HCEC 1CT (cell line): ENCODE results near the gene PSMA5.
"Not testable (repeated sequence)": the region's sequence is repeated elsewhere in the genome, so short reads cannot be mapped to it uniquely, and the experiment has no call there.

Experiments
- DNase-seq: peaks from one replicate; pipeline ENCODE4 v3.0.0-alpha.2; 2017

The PSMA5 gene

DNA sequence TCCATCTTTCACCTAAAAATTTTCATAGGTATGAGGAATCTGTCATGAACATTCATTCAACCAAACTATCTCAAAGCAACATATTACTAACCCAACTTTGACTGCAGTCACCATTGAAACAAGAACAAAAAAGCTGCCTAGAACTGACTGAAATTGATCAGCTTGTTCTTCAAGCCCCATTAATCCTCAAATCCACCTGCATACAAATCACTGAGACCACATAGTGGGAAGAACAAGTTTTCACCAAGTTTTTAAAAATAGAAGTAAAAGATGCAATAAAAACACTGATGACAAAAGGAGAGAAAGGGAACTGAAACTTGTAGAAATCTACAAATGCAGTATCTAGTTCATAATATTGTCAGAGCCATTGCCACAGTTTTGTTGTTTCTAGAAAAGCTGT lies 34.6 kb downstream of the PSMA5 start:
- no peak for DNase-seq

DNA sequence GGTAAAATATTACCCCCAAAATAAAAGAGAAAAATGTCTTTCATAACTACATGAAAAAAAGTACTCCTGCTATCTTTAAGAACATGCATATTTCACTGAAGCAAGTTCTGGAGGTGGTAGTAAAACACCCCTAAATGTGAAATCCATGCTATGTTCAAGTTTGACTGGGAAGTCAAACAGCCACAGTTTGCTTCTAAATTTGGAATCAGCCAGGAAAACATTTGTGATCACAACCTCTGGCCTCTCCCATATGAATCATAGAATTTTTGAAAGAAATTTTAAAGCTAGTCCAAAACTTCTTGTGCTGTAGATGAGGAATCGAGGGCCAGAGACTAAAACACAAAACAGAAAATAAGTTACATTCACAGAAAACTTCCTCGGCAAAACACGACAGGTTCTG lies 35.1 kb downstream of the PSMA5 start:
- peak; percentile 87 for DNase-seq

DNA sequence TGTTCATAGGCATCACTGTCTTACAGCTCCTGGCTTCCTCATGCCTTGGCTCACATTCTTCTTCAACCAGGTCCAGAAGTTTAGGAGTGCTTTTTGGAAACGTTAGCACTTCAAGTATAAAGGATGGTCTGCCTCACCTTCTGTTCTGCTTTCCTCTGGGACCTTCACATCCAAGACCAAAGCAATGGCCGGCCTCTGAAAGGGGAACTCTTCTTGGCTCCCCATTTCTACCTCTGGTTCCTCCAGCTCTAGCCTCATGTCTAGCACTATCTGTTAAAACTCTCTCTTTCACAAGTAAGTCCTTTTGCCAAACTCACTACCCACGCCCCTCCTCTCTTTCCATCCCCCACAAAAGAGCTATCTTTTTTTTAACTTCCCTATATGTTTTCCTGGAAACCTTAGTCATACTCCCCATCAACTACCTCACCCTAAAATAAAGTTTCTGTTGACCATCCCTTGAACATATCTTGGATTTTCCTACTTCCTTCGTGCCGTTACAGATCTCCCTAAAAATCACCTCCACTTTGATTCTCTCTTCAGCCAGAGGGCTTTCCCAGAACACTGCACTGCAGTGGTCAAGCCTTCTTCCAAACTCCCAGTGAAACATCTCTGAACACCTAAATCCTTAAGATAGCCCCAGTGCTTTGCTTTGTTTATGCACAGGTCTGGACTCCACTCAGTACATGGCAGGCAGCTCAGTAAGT lies 36.5 kb downstream of the PSMA5 start:
- DNase-seq: no peak

DNA sequence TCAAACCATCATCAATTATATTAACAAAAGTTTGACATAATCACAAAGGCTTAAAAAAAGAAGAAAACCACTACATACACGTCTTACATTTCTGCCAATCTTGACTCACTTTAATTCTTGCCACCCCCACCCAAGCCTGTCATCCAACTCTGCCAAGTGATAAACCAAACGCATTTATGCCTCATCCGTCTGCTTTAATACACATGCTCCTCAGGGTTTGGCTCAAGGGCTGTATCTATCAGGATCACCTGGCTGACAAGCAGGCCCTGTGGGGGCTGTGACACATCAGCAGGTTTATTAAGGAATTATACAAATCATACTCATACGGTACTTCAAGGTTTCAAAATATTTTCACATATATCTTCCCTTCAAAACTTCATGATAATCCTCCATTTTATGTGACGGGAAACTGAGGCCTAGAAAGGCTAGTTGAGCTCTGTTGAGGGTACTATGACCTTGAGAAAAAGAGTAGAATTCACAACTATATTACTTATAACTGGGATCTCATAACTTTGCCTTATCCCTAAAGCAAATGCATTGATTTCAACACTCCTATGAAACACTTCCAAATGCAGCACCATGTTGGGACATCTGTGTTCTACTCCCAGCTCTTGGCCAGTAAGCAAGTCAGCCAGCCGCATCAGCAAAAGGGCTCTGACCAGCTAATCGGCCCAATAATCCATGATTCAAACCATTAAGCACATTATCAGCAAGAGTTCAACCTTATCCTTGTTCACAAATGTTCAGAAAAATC lies 37.2 kb downstream of the PSMA5 start:
- DNase-seq: no peak

DNA sequence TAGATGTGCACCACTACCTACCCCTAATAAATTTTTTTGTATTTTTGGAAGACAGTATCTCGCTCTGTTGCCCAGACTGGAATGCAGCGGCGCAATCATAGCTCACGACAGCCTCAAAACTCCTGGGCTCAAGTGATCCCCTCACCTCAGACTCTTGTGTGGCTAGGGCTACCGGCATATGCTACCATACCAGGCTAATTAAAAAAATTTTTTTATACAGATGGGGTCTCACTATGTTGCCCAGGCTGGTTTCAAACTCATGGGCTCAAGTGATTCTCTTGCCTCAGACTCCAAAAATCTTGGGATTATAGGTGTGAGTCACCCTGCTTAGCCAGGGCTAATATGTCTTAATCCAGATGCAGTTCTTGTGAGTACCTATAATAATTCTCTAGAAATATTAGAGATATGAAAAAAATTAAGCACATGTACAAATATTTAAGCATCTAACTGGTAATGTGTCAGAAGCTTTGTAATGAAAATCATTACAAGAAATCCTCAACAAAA lies 38.0 kb downstream of the PSMA5 start:
- DNase-seq: no peak

DNA sequence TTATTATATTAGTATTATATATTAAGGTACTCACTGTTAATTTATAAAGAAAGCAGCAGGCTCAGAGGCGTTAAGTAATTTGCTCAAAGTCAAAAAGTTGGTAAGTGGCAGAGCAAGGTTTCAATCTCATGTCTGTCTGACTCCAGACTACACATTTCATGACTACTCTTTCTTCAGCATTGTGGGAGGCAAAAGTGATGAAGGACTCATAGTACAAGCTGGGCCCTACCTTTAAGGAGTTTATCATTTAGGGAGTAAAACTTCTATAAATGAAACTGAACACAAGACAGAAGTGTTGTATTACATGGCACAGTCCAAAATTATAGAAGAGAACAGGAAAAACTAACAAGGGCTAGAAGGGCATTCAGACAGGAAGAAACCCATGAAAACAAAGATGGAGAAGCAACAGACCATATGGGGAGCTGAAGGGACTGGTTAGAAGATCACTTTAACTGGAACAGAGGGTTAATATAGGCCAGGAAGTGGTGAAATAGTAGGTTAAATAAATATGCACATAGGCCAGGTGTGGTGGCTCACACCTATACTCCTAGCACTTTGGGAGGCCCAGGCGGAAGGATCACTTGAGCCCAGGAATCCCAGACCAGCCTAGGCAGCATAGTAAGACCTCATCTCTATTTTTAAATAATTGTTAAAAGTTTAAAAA lies 40.1 kb downstream of the PSMA5 start:
- no peak for DNase-seq

DNA sequence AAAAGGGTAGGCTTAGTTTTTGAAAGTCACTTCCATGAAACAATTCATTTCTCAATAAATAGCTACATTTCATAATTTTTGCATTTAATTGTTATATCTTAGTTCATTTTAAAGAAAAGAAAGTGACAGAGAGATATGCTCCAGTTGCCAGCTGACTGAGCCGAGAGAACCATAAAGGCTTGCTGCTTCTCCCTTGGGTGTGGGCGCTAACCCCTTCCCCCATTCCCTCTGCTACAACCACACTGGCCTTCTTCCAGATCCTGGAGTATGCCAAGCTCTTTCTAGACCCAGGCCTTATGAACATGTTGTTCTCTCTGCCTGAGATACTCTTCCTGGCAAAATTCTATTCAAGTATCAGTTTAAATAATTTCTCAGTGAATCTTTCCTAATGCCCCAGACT lies 40.8 kb downstream of the PSMA5 start:
- DNase-seq: no peak

DNA sequence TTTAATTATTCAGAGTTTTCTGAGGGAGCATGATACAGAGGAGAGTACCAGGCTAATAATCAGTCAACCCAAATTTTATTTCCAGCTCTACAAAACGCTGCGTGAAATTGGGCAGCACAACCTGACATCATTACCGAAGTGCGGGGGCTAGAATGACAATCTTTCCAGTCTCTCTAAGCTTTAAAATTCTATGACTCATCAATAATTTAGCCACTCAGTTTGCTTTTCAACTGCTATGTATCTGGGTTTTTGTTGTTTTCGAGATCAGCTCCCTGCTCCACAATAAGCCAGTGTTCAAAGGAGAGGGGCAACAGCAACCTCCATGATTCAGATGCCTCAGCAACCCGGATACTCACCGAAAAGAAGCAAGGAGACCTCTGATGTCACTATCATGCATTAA lies 42.4 kb downstream of the PSMA5 start:
- DNase-seq: no peak

DNA sequence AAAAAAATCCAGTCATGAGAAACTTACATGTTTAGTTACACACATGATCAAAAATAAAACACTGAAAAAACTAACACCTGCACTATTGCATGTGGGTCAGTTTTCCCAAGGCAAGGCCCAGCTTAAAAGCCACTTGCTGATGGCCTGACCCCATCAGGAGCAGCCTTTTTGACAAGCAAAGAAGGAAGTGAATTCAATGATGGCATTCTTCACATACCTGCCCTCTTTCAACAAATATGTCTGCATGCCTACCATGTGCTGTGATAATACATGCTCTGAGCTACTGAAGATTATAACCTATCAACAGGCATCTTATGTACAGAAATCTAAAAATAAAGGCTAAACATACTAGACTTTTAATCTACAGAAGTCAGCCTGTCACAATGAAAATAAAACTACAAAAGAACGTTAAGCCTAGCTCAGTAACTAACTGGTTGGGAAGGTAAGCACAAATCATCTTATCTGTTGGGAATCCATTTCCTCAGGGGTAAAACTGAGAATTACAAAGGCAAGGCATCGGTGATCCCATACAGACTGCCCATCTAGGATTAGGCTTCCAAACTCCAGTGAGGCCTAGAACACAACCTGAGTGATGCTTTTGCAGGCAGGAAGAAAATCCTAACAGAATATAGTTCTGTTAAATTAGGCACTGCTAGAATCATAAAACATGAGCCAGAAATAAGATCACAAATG lies 43.0 kb downstream of the PSMA5 start:
- DNase-seq: no peak

DNA sequence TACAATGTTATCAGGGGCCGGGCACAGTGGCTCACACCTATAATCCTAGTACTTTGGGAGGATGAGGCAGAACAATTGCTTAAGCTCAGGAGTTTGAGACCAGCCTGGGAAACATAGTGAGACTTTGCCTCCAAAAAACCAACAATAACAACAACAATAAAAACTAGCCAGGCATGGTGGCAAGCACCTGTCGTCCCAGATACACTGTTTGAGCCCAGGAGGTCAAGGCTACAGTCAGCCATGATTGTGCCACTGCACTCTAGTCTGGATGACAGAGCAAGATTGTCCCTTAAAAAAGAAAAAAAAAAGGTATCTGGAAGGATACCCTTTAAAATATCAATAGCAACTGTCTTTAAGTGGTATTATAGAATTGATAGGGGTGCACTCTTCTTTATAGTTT lies 44.7 kb downstream of the PSMA5 start:
- no peak for DNase-seq

DNA sequence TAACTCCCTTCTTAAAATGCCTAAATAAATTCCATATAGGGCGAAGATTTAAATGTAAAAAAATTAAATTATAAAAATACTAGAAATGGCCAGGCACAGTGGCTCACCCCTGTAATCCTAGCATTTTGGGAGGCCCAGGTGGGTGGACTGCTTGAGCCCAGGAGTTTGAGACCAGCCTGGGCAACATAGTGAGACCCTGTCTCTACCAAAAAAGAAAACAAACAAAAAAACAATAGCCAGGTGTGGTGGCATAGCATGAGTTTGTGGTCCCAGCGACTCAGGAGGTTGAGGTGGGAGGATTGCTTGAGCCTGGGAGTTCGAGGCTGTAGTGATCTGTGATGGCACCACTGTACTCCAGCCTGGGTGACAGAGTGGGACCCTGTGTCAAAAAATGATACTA lies 46.3 kb downstream of the PSMA5 start:
- DNase-seq: no peak

DNA sequence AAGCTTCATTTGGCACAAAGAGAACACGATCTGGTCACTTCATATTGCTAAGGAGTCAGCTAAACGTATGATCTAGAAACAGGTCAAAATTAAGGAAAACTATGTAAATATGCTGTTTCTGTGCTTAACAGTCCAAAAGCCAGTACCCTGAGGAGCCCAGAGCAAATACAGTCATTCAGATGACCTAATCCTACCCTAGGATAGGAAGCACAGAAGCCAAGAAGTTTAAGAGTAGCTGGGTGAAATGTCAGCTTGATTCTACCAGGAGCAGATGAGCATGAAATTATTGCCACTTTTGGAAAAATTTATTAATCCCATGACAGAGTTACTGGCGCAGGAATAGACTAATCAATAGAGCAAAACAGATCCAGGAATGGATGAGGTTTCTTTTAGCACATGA lies 46.8 kb downstream of the PSMA5 start:
- DNase-seq: peak; percentile 60

DNA sequence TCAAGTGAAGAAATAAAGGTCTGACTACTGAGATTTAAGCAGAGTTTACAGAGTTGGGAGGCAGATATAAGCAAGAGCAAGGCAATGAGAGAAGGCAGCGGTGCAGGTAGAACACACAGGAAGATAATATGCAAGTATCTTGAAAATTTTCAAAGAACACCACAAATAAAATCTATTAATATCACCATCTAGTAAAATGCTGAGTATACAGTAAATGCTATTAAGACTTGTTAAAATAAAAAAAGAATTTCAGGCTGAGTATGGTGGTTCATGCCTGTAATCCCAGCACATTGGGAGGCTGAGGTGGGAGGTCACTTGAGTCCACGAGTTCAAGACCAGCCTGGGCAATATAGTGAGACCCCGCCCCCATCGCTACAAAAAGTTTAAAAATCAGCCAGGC lies 48.5 kb downstream of the PSMA5 start:
- DNase-seq: no peak

DNA sequence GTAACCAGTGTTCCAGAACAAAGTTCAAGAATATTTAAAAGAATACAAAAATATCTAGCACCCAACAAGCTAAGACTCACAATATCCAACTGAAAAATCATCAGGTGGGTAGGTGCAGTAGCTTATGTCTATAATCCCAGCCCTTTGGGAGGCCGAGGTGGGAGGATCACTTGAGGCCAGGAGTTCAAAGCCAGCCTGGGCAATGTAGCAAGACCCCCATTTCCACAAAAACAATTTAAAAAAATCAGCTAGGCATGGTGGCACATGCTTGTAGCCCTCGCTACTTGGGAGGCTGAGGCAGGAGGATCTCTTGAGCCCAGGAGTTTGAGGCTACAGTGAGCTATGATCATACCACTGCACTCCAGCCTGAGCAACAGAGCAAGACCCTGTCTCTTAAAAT lies 52.6 kb downstream of the PSMA5 start:
- not testable (repeated sequence) for DNase-seq

DNA sequence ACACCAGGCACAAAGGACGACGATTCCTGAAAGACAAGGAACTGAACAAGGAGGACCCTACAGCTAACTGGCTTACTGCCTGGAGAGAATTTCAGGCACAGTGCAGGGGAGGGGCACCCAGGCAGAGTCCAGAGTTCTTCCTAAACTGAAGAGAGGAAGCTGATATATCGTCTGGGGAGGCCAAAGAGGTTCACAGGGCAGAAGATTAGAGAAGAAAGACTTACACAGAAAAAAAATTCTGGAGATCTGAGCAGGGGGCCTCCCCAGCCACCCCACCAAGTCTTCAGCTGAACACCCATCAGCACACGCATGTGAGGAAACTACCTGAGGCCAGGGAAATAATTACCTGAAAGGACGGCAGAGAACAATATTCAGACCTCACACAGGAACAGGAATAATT lies 53.1 kb downstream of the PSMA5 start:
- DNase-seq: no peak

DNA sequence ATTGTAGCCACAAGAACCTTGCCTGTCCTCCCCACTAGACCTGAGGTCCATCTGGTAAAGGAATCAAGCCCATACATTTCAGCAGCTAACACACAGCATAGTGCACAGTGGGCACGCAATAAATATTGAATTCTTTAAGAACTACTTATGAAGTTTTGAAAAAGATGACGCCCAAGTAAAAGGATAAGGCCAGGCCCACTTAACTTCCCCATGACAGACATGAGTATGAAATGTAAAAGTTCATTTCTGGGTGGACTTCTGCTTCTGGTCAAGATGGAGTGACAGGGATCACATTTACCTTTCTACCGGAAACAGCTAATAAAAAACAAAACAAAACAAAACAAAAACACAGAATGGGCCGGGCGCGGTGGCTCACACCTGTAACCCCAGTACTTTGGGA lies 54.0 kb downstream of the PSMA5 start:
- no peak for DNase-seq

DNA sequence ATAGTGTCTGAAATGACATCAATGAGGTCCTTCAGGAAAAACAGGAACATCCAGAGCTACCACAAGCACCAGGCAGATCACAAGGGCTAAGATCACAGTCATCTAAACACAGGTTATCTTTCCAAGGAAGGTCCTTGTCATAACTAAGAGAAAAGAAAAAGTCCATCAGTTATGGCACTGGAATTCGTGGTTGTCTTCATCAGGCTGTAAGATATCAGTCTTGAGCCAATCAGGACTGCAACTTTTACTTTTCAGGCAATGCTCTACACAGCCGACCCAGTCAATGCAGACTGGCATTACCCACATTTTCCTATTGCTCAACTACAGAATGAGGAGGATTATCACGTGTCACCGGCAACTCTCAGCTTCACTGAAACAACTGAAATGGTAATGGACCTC lies 54.9 kb downstream of the PSMA5 start:
- DNase-seq: peak; percentile 85

DNA sequence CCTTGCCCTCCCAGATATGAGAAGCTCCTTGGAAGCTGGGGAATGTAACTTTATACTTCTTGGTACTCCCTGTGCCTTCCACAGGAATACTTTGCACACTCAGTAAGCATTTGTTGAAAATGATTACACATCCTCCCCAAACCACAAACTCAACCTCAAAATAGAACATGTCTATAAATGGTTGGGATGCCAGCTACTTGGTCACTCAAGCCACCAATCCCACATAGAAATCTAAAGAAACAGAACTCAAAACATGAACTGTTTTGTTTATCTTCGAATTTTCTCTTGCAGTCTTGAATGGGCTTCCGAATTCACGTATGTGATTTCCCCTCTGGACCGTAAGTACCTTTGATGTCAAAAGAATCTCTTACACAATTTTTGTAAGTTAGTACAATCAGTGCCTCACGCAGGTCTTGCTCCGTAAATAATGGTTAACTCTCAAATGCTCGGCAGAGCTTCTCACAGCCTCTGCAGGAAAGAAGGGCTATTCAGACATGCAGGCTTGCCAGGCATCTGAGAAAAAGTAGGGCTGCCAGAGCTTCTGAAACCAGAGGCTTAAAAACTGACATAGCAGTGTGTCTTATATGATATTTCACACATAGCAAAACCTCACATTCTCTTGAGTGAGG lies 55.4 kb downstream of the PSMA5 start:
- DNase-seq: peak; percentile 98

DNA sequence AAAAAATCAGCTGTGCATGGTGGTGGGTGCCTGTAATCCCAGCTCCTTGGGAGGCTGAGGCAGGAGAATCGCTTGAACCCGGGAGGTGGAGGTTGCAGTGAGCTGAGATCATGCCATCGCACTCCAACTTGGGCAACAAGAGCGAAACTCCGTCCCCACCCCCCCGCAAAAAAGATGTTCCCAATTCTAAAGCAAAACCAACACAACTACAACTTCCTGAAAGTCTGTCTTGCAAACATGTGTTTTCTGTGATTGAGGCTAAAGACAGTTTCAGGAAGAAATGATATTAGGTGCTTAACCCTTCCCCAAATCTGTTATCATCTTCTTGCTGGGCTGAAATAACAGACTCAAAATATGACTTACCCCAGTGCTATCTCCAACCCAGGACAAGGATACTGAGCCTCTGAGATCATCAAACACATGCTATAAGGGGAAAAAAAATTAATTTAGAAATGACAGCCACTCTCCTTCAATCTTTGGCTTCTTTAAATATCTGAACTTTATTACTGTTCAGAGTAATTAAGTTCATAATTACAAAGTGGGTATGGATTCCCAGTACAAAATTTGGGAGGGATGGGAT lies 57.0 kb downstream of the PSMA5 start:
- DNase-seq: peak; percentile 69

DNA sequence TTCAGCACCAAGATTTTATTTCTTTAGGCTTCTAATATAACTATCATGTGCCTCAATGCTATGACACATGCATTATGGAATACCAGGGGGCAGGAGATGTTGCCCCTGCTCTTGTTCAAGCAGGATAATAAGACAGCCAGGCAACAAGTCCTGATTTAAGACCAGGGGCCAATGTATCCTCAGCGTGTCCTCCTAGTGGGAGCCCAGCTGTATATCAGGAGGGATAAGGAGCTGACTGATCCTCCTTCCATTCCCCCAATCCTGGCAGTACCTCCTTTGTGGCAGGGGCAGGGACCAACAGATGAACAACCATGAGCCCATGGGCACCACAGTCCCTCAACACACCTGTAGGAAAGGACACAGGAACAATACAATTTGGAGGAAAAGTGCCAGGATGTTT lies 57.8 kb downstream of the PSMA5 start:
- DNase-seq: peak; percentile 13

DNA sequence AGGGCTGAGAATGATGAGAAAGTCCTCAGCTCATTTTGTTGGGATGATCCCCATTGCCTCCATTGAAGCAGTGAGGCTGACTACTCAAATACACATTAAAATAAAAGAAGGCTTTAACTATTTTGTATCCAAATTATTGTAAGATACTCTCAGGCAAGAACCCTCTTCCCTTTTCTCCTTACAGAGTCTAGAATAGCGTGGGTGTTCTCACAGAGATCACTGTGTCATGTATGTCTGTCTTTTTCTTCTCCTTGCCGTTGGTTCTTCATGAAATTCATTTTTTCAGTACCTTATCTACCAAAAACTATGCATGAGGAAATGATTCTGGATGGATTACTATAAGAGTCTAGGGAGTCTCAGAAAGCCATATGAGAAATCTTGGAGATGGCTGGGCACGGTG lies 58.6 kb downstream of the PSMA5 start:
- no peak for DNase-seq

DNA sequence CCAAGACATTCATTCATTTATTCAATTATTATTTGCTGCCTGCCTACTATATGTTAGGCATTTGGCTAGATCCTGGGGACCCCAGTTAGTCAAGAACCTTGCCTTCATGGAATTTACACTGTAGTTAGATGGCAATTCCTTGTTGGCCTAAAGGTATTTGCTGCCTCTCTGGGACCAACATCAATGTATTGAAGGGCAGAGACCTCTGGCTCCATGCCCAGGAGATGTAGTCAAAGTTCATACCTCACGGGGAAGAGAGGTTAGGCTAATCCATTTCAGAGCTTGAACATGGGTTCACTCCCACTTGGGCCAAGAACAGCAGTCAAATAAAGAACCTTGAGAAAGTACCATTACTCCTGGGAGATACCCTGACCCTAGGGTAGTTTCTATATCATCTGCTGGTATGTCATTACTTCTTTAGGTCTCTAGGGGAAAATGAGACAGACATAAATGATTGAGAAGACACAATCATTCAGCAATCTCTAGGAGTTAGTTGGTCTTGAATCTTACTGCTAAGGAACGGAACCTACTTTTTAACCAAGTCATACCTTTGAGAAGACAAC lies 60.5 kb downstream of the PSMA5 start:
- DNase-seq: no peak
